HepG2 (cell line): ENCODE data around the gene INAFM1. TPM values are rescaled to one million over a fixed set of nuclear protein-coding genes. Genes with fewer than 3 reads are reported as not detected.
A peak's percentile ranks its signal among the peaks of the same experiment; 100 is the strongest.

Source experiments
- ATF1 ChIP-seq: IDR thresholded peaks from 2 replicates; pipeline ENCODE4 v1.6.1; 2016; ENCODE audit warnings: mild to moderate bottlenecking, control low read depth
- EHMT2 ChIP-seq: fragments of 200-600 bp; sonication (generic); IDR thresholded peaks from 2 replicates; pipeline ENCODE4 v1.7.0; 2017; ENCODE audit warnings: antibody characterized with exemption, low read depth, low read length, borderline replicate concordance
- HDAC1 ChIP-seq: sonication (generic); formaldehyde crosslinking; IDR thresholded peaks from 2 replicates; pipeline ENCODE4 v1.5.1; 2020; ENCODE audit warnings: mild to moderate bottlenecking, missing genetic modification reagents
- HOXA7 ChIP-seq: sonication (generic); formaldehyde crosslinking; IDR thresholded peaks from 2 replicates; pipeline ENCODE4 v1.8.1; 2022; ENCODE audit warnings: mild to moderate bottlenecking, missing genetic modification reagents, moderate library complexity
- ISL2 ChIP-seq: sonication (generic); formaldehyde crosslinking; IDR thresholded peaks from 2 replicates; pipeline ENCODE4 v1.5.0; 2020; ENCODE audit warnings: missing genetic modification reagents
- KLF12 ChIP-seq: sonication (generic); formaldehyde crosslinking; IDR thresholded peaks from 2 replicates; pipeline ENCODE4 v1.4.0; 2020; ENCODE audit warnings: missing genetic modification reagents, borderline replicate concordance
- MAFK ChIP-seq, 2 experiments: IDR thresholded peaks in 1 of 2; conservative IDR thresholded peaks in 1 of 2; 2 replicates each; pipeline ENCODE4 v1.6.1; 2011; ENCODE audit warnings: improper control_type of control experiment in 2 of 2, low read length in 2 of 2
- MATR3 ChIP-seq: sonication (generic); formaldehyde crosslinking; IDR thresholded peaks from 2 replicates; pipeline ENCODE4 v1.4.0; 2020; ENCODE audit warnings: missing genetic modification reagents
- MEIS2 ChIP-seq: sonication (generic); formaldehyde crosslinking; IDR thresholded peaks from 2 replicates; pipeline ENCODE4 v1.9.0; 2021; ENCODE audit warnings: mild to moderate bottlenecking, missing genetic modification reagents
- NCOA1 ChIP-seq: sonication (generic); formaldehyde crosslinking; IDR thresholded peaks from 2 replicates; pipeline ENCODE4 v1.9.0; 2021; ENCODE audit warnings: missing genetic modification reagents
- NR1H2 ChIP-seq: sonication (generic); formaldehyde crosslinking; IDR thresholded peaks from 2 replicates; pipeline ENCODE4 v1.8.1; 2022; ENCODE audit warnings: low read depth, missing genetic modification reagents, borderline replicate concordance
- SRF ChIP-seq: IDR thresholded peaks from 2 replicates; pipeline ENCODE4 v1.6.1; 2011; ENCODE audit warnings: mild to moderate bottlenecking, low read depth, low read length, moderate library complexity
- TP53 ChIP-seq: sonication (generic); formaldehyde crosslinking; conservative IDR thresholded peaks from 2 replicates; pipeline ENCODE4 v1.4.0; 2020; ENCODE audit warnings: missing genetic modification reagents
- WIZ ChIP-seq: sonication (generic); formaldehyde crosslinking; IDR thresholded peaks from 2 replicates; pipeline ENCODE4 v1.5.1; 2020; ENCODE audit warnings: mild to moderate bottlenecking, missing genetic modification reagents
- ZNF20 ChIP-seq: sonication (generic); formaldehyde crosslinking; IDR thresholded peaks from 2 replicates; pipeline ENCODE4 v1.4.0; 2020; ENCODE audit warnings: mild to moderate bottlenecking, moderate library complexity, missing genetic modification reagents
- ZNF256 ChIP-seq: sonication (generic); formaldehyde crosslinking; conservative IDR thresholded peaks from 2 replicates; pipeline ENCODE4 v1.4.0; 2020; ENCODE audit warnings: missing genetic modification reagents
- ZNF331 ChIP-seq: sonication (generic); formaldehyde crosslinking; IDR thresholded peaks from 2 replicates; pipeline ENCODE4 v1.4.0; 2020; ENCODE audit warnings: missing genetic modification reagents
- ZNF430 ChIP-seq: sonication (generic); formaldehyde crosslinking; IDR thresholded peaks from 2 replicates; pipeline ENCODE4 v1.9.0; 2021; ENCODE audit warnings: mild to moderate bottlenecking, missing genetic modification reagents
- ZNF569 ChIP-seq: sonication (generic); formaldehyde crosslinking; IDR thresholded peaks from 2 replicates; pipeline ENCODE4 v1.5.0; 2020; ENCODE audit warnings: mild to moderate bottlenecking, missing genetic modification reagents, moderate library complexity, borderline replicate concordance
- ZNF780A ChIP-seq: sonication (generic); formaldehyde crosslinking; IDR thresholded peaks from 2 replicates; pipeline ENCODE4 v1.8.0; 2022; ENCODE audit warnings: mild to moderate bottlenecking, missing genetic modification reagents, moderate library complexity
- polyA plus RNA-seq, 8 experiments: library from polyadenylated mRNA; depleted of rRNA in 3 of 8; stranded (reverse) in 7 of 8; unstranded in 1 of 8; fragments of >200 nt; fragmentation: Illumina TruSeq in 4 of 8; extraction: Trizol in 4 of 8; gene quantifications; 2 replicates each; pipeline versions ENCODE4 v1.2.1 to v1.2.3, GENCODE V29; 2011 to 2016; ENCODE audit warnings: low read depth in 4 of 8, missing spikeins in 1 of 8, mixed read lengths in 1 of 8; ENCODE audit not compliant: insufficient read depth in 1 of 8
- total RNA-seq, 5 experiments: library from RNA; depleted of rRNA; stranded (reverse); fragments of >200 nt; fragmentation: Illumina TruSeq; extraction: Trizol; gene quantifications; 2 replicates each; pipeline ENCODE4 v1.2.3, GENCODE V29; 2016; ENCODE audit warnings: low read depth in 1 of 5
- TF ChIP-seq, protein P1 (sequence below): sonication (generic); formaldehyde crosslinking; IDR thresholded peaks from 2 replicates; pipeline ENCODE4 v1.4.0; 2020; ENCODE audit warnings: mild to moderate bottlenecking, missing genetic modification reagents
- TF ChIP-seq, protein P2 (sequence below): sonication (generic); formaldehyde crosslinking; IDR thresholded peaks from 2 replicates; pipeline ENCODE4 v1.4.0; 2020; ENCODE audit warnings: low read depth, mild to moderate bottlenecking, missing genetic modification reagents

The INAFM1 gene
- total and polyA plus RNA-seq, 2 of the 13 experiments (the other 11 are each of a cell fraction or from before 2014, with no cell fraction given), result 0.88 to 1.9 TPM

DNA sequence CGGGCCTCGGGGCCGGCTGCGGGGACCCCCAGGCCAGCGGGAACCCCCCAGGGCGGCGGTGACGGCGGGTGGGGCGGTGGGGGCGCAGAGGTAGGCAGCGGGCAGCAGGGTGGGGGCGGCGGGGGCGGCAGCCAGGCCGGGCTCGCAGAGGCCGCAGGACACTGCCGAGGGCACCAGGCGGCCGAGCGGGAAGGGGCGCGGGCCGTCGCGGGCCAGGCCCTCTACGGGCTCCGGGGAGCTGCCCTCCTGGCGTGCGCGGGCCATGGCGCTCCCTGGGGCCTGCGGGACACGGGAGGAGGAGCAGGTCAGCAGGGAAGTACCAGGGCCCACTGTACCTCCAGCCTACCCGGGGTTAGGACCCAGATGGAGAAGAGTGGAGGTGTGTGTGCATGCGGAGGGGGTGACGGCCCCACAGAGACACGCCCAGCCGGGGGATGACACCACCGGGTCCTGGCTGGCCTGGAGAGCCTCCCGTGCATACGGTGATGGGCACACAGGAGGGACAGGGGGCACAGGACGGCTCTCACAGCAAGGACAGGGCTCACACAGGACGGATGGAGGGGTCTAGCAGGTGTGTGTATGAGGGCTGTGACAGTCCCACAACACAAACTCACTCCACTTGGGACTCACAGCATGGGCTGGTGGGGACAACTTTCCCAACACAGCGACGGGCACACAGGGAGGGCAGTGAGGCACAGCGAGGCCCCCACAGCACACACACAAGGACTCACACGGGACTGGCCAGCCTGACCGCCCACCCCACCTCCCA lies 46.3 kb upstream of the INAFM1 start (continued):
- TF ChIP-seq MAFK (conservative IDR thresholded peaks at IDR 0.05 in 1 of 2, IDR thresholded peaks at IDR 0.05 in 1 of 2; ENCODE audit: low read length in 2 of 2), result no peak
- TF ChIP-seq HOXA7 (CRISPR knock-in tag), result no peak
- TF ChIP-seq ZNF569, result no peak
- TF ChIP-seq NR1H2 (CRISPR knock-in tag), result no peak
- peak; percentile 18; the same call in 1 of the 2 replicates for TF ChIP-seq ZNF430 (CRISPR knock-in tag)
- no peak for TF ChIP-seq ZNF256 (CRISPR knock-in tag)
- TF ChIP-seq SRF, result no peak
- TF ChIP-seq TP53 (CRISPR knock-in tag), result no peak
- TF ChIP-seq ISL2 (CRISPR knock-in tag), result no peak
- 0 out of 2 replicates have a peak, but pooled peaks have one; percentile 28 for TF ChIP-seq ZNF331
- TF ChIP-seq, protein P1, sequence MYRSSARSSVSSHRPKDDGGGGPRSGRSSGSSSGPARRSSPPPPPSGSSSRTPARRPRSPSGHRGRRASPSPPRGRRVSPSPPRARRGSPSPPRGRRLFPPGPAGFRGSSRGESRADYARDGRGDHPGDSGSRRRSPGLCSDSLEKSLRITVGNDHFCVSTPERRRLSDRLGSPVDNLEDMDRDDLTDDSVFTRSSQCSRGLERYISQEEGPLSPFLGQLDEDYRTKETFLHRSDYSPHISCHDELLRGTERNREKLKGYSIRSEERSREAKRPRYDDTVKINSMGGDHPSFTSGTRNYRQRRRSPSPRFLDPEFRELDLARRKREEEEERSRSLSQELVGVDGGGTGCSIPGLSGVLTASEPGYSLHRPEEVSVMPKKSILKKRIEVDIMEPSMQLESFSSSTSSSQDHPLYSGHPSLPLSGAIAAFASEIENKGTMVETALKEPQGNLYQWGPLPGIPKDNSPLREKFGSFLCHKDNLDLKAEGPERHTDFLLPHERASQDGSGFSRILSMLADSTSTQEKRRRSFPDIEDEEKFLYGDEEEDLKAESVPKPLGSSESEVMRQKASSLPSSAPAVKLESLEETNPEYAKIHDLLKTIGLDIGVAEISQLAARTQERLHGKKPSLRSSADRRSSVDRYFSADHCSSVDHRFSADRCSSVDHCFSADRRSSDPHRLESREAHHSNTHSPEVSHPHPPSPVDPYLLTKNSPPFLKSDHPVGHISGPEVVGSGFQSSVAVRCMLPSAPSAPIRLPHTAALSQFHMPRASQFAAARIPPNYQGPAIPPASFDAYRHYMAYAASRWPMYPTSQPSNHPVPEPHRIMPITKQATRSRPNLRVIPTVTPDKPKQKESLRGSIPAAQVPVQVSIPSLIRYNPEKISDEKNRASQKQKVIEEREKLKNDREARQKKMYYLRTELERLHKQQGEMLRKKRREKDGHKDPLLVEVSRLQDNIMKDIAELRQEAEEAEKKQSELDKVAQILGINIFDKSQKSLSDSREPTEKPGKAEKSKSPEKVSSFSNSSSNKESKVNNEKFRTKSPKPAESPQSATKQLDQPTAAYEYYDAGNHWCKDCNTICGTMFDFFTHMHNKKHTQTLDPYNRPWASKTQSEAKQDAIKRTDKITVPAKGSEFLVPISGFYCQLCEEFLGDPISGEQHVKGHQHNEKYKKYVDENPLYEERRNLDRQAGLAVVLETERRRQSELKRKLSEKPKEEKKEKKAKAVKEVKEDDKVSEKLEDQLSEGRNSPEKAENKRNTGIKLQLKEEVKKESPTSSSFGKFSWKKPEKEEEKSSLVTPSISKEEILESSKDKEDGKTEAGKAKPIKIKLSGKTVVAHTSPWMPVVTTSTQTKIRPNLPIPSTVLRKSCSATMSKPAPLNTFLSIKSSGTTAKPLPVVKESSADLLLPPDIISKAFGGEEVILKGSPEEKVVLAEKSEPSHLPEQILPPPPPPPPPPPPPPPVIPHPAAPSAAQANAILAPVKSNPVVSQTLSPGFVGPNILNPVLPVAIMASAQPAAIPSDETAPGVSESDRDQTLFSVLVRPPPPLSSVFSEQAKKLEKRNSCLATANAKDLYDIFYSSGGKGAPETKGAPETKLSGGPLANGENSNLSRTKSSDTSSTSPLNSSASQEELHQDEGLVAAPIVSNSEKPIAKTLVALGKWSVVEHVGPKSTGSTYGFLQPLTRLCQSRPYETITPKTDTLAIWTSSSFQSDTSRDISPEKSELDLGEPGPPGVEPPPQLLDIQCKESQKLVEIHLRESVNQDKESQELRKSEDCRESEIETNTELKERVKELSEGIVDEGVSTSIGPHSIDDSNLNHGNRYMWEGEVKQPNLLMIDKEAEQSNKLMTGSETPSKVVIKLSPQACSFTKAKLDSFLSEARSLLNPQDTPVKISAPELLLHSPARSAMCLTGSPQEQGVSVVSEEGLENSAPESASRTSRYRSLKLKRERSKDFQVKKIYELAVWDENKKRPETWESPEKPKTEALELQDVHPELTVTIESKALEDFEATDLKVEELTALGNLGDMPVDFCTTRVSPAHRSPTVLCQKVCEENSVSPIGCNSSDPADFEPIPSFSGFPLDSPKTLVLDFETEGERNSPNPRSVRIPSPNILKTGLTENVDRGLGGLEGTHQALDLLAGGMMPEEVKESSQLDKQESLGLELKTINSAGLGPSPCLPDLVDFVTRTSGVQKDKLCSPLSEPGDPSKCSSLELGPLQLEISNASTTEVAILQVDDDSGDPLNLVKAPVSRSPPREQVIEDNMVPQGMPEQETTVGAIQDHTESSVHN (CRISPR knock-in tag), result 0 out of 2 replicates have a peak, but pooled peaks have one; percentile 27
- TF ChIP-seq EHMT2, result no peak
- no peak for TF ChIP-seq NCOA1 (CRISPR knock-in tag)
- TF ChIP-seq KLF12 (CRISPR knock-in tag), result peak; percentile 58; the same call in 1 of the 2 replicates
- TF ChIP-seq, protein P2, sequence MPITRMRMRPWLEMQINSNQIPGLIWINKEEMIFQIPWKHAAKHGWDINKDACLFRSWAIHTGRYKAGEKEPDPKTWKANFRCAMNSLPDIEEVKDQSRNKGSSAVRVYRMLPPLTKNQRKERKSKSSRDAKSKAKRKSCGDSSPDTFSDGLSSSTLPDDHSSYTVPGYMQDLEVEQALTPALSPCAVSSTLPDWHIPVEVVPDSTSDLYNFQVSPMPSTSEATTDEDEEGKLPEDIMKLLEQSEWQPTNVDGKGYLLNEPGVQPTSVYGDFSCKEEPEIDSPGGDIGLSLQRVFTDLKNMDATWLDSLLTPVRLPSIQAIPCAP (CRISPR knock-in tag), result no peak
- no peak; the same call in none of the 2 replicates for TF ChIP-seq HDAC1 (CRISPR knock-in tag)
- TF ChIP-seq ZNF20 (CRISPR knock-in tag), result no peak
- no peak for TF ChIP-seq MATR3 (CRISPR knock-in tag)
- TF ChIP-seq ZNF780A (CRISPR knock-in tag), result 0 out of 2 replicates have a peak, but pooled peaks have one; percentile 24
- no peak for TF ChIP-seq WIZ (CRISPR knock-in tag)
- TF ChIP-seq MEIS2 (CRISPR knock-in tag), result peak; percentile 12; the same call in 1 of the 2 replicates
- TF ChIP-seq ATF1 (CRISPR knock-in tag), result no peak
